ENCODE results near the gene RGS17.
A peak's percentile ranks its signal among the peaks of the same experiment; 100 is the strongest.

Gene RGS17

DNA sequence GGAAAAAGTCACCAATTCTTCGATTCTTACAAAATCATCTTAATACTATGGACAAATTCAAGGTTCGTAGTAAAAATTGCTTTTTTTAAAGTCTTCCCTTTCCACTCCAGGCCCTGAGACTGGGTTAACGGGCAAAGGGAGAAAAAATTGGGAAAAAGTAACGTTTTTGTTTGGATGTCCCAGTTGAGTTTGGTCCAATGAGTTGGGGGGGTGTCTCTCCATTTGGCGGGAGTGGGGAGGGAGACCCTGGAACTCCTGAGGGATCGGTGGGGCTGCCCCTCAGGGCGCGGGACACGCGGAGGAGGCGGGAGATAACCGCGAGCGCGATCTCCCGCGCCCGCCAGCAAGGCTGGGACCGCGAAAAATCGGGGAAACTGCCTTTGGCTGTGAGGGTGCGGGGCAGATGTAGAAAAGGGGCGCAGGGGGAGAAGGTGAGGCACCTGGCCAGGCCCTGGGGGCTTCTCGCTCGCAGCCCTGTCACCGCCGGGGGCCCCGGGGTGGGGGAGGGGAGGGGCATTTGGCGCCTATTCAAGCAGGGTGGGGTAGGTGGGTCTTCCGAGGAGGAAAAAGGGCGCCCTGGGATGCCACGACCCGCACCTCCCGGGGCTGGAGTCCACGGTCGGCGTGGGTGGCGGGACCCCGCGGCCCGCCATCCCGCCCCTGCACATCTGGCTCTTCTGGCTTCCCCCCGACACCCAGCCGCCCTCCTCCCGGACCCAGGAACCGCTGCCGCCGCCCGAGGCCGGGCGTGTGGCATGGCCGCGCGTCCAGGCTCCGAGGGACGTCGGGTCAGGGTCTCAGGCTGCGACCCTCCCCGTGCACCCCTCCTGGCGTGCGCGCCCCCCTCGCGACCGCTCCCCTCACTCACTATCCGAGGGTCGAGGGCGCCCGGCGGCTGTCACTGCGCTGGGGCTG, 148.8 kb downstream of the RGS17 start:
- Histone ChIP-seq H3K18ac (ENCODE audit: low read length) (peak overlapping the region; percentile 80), H2BK5ac (ENCODE audit: low read depth, low read length, poor library complexity) (peak overlapping the region; percentile 2), H3K4ac (ENCODE audit: low read depth, low read length) (peak overlapping the region; percentile 75), H3K27ac (ENCODE audit: low read depth, low read length) (peak overlapping the region; percentile 43), H3K79me2 (ENCODE audit: control insufficient read depth, insufficient read depth, low read length, poor library complexity) (peaks cover 20% of the 10 kb centered on the region), H2AFZ (ENCODE audit: insufficient read depth, low read length, poor library complexity) (peak overlapping the region; percentile 3), H3K4me2 (ENCODE audit: low read length) (peak overlapping the region; percentile 96), H3K9me3 (ENCODE audit: insufficient read depth, low read depth, low read length) (no peaks in the 10 kb centered on the region), H3K4me1 (ENCODE audit: control insufficient read depth in 1 of 2, insufficient read depth in 2 of 2, low read length in 2 of 2) (peaks cover 0 to 3% of the 10 kb centered on the region in 2 experiments), H3K23ac (ENCODE audit: low read length) (no peak overlapping the region), H3K14ac (ENCODE audit: low read length) (peak overlapping the region; percentile 23), H2BK12ac (ENCODE audit: low read length) (no peak overlapping the region), H3K79me1 (ENCODE audit: low read length) (peaks cover 8% of the 10 kb centered on the region), H4K8ac (ENCODE audit: low read depth, low read length) (no peak overlapping the region), H4K12ac (ENCODE audit: low read depth, low read length) (no peak overlapping the region), H2BK120ac (ENCODE audit: insufficient read depth, low read length, poor library complexity) (peak overlapping the region; percentile 1), H3K27me3 (ENCODE audit: insufficient read depth, low read length) (no peaks in the 10 kb centered on the region), H2AK5ac (ENCODE audit: low read length) (no peak overlapping the region), H4K91ac (ENCODE audit: low read depth, low read length) (peak overlapping the region; percentile 67), H3K36me3 (ENCODE audit: control insufficient read depth in 1 of 2, insufficient read depth in 2 of 2, low read length in 2 of 2) (peaks cover 2 to 5% of the 10 kb centered on the region in 2 experiments), H3K4me3 (ENCODE audit: low read depth, low read length) (peak overlapping the region; percentile 99), H3K9ac (ENCODE audit: low read length) (peak overlapping the region; percentile 95)
- no CpG with 5 or more reads among the region's 71 CpGs for WGBS (ENCODE audit: extremely low coverage, insufficient coverage, insufficient read length)
- no peak for DNase-seq

DNA sequence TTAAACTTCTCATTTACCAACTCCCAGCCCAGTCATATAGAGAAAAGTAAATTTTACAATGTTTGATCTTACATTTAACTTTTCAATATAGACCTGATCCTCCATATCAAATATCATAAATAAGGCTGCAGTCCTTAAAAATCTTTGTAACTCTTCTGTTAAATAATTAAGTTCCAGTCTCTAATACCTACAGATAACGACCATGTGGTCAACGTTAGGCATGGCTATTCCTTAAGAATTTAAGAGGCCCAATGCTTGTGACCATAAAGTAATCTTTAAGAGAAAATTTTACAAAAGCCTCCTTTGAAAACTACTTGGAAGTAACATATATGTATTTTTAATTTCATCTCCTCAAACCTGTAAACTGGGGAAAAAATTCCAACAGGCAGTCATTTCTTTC, 149.9 kb downstream of the RGS17 start:
- no peak overlapping the region for H2BK5ac ChIP-seq (ENCODE audit: low read depth, low read length, poor library complexity)
- no peak overlapping the region for H2AFZ ChIP-seq (ENCODE audit: insufficient read depth, low read length, poor library complexity)
- WGBS (ENCODE audit: extremely low coverage, insufficient coverage, insufficient read length) = no CpG with 5 or more reads among the region's 2 CpGs
- H2BK120ac ChIP-seq (ENCODE audit: insufficient read depth, low read length, poor library complexity) = no peak overlapping the region
- H3K14ac ChIP-seq (ENCODE audit: low read length) = no peak overlapping the region
- H3K23ac ChIP-seq (ENCODE audit: low read length) = no peak overlapping the region
- no peak overlapping the region for H4K91ac ChIP-seq (ENCODE audit: low read depth, low read length)
- H3K36me3 ChIP-seq (ENCODE audit: control insufficient read depth in 1 of 2, insufficient read depth in 2 of 2, low read length in 2 of 2) = peaks cover 5 to 7% of the 10 kb centered on the region in 2 experiments
- no peaks in the 10 kb centered on the region for H3K9me3 ChIP-seq (ENCODE audit: insufficient read depth, low read depth, low read length)
- peaks cover 0 to 5% of the 10 kb centered on the region in 2 experiments for H3K4me1 ChIP-seq (ENCODE audit: control insufficient read depth in 1 of 2, insufficient read depth in 2 of 2, low read length in 2 of 2)
- no peak for DNase-seq
- peaks cover 20% of the 10 kb centered on the region for H3K79me2 ChIP-seq (ENCODE audit: control insufficient read depth, insufficient read depth, low read length, poor library complexity)
- H3K9ac ChIP-seq (ENCODE audit: low read length) = no peak overlapping the region
- H3K18ac ChIP-seq (ENCODE audit: low read length) = no peak overlapping the region
- H4K8ac ChIP-seq (ENCODE audit: low read depth, low read length) = no peak overlapping the region
- H3K4ac ChIP-seq (ENCODE audit: low read depth, low read length) = no peak overlapping the region
- H3K4me2 ChIP-seq (ENCODE audit: low read length) = no peak overlapping the region
- no peak overlapping the region for H4K12ac ChIP-seq (ENCODE audit: low read depth, low read length)
- H2AK5ac ChIP-seq (ENCODE audit: low read length) = no peak overlapping the region
- no peak overlapping the region for H3K4me3 ChIP-seq (ENCODE audit: low read depth, low read length)
- H2BK12ac ChIP-seq (ENCODE audit: low read length) = no peak overlapping the region
- no peaks in the 10 kb centered on the region for H3K27me3 ChIP-seq (ENCODE audit: insufficient read depth, low read length)
- H3K27ac ChIP-seq (ENCODE audit: low read depth, low read length) = no peak overlapping the region
- peaks cover 8% of the 10 kb centered on the region for H3K79me1 ChIP-seq (ENCODE audit: low read length)

DNA sequence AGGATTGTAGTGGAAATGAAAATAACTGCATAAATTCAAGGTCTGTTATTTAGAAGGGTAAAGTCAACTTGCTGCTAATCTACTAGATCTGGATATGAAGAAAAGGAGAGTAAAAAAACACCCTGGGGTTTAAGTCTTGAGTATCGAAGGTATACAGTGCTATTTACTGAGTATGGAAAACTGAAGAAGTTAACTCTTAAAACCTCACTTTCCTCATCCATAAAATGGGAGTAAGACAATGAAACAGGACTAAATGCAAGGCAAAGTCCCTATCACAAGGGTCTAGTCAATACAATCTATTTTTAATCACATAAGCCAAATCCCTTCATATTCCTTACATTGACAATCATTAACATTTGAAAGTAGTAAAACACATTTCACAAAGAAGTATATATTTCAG, 150.4 kb downstream of the RGS17 start:
- no peak overlapping the region for H3K14ac ChIP-seq (ENCODE audit: low read length)
- no peak overlapping the region for H3K27ac ChIP-seq (ENCODE audit: low read depth, low read length)
- no peak overlapping the region for H3K9ac ChIP-seq (ENCODE audit: low read length)
- no peak for DNase-seq
- no peak overlapping the region for H4K12ac ChIP-seq (ENCODE audit: low read depth, low read length)
- no peak overlapping the region for H3K23ac ChIP-seq (ENCODE audit: low read length)
- no peaks in the 10 kb centered on the region for H3K27me3 ChIP-seq (ENCODE audit: insufficient read depth, low read length)
- H3K4ac ChIP-seq (ENCODE audit: low read depth, low read length) = no peak overlapping the region
- no CpG with 5 or more reads among the region's 1 CpG for WGBS (ENCODE audit: extremely low coverage, insufficient coverage, insufficient read length)
- no peak overlapping the region for H3K4me2 ChIP-seq (ENCODE audit: low read length)
- peaks cover 18% of the 10 kb centered on the region for H3K79me2 ChIP-seq (ENCODE audit: control insufficient read depth, insufficient read depth, low read length, poor library complexity)
- H3K9me3 ChIP-seq (ENCODE audit: insufficient read depth, low read depth, low read length) = no peaks in the 10 kb centered on the region
- no peak overlapping the region for H3K18ac ChIP-seq (ENCODE audit: low read length)
- H2BK5ac ChIP-seq (ENCODE audit: low read depth, low read length, poor library complexity) = no peak overlapping the region
- H3K4me1 ChIP-seq (ENCODE audit: control insufficient read depth in 1 of 2, insufficient read depth in 2 of 2, low read length in 2 of 2) = peaks cover 0 to 5% of the 10 kb centered on the region in 2 experiments
- peaks cover 2 to 7% of the 10 kb centered on the region in 2 experiments for H3K36me3 ChIP-seq (ENCODE audit: control insufficient read depth in 1 of 2, insufficient read depth in 2 of 2, low read length in 2 of 2)
- no peak overlapping the region for H2AFZ ChIP-seq (ENCODE audit: insufficient read depth, low read length, poor library complexity)
- no peak overlapping the region for H3K4me3 ChIP-seq (ENCODE audit: low read depth, low read length)
- H2BK12ac ChIP-seq (ENCODE audit: low read length) = no peak overlapping the region
- no peak overlapping the region for H4K8ac ChIP-seq (ENCODE audit: low read depth, low read length)
- no peak overlapping the region for H2AK5ac ChIP-seq (ENCODE audit: low read length)
- peaks cover 8% of the 10 kb centered on the region for H3K79me1 ChIP-seq (ENCODE audit: low read length)
- H4K91ac ChIP-seq (ENCODE audit: low read depth, low read length) = no peak overlapping the region
- H2BK120ac ChIP-seq (ENCODE audit: insufficient read depth, low read length, poor library complexity) = no peak overlapping the region

DNA sequence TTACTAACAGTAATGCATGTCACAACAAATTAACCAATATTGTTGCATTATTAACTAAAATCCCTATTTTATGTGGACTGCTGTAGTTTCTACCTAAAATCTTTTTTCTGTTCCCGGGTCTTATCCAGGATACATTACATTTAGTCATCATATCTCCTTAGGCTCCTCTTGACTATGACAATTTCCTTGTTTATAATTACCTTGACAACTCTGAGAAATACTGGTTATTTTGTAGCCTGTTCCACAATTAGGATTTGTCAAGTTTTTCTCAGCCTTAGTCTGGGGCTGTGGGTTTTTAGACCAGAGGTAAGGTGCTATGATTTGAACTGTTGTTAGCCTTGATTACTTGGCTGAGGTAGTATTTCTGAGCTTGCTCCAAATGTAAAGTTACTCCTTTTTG, 152.0 kb downstream of the RGS17 start:
- no peak overlapping the region for H2AFZ ChIP-seq (ENCODE audit: insufficient read depth, low read length, poor library complexity)
- peak overlapping the region; percentile 86 for H3K4ac ChIP-seq (ENCODE audit: low read depth, low read length)
- no peak overlapping the region for H3K18ac ChIP-seq (ENCODE audit: low read length)
- H3K27me3 ChIP-seq (ENCODE audit: insufficient read depth, low read length) = no peaks in the 10 kb centered on the region
- no CpG with 5 or more reads among the region's 1 CpG for WGBS (ENCODE audit: extremely low coverage, insufficient coverage, insufficient read length)
- no peak overlapping the region for H4K12ac ChIP-seq (ENCODE audit: low read depth, low read length)
- H3K4me2 ChIP-seq (ENCODE audit: low read length) = no peak overlapping the region
- DNase-seq = no peak
- H3K4me1 ChIP-seq (ENCODE audit: control insufficient read depth in 1 of 2, insufficient read depth in 2 of 2, low read length in 2 of 2) = peaks cover 0 to 5% of the 10 kb centered on the region in 2 experiments
- no peak overlapping the region for H4K8ac ChIP-seq (ENCODE audit: low read depth, low read length)
- H4K91ac ChIP-seq (ENCODE audit: low read depth, low read length) = no peak overlapping the region
- H2BK12ac ChIP-seq (ENCODE audit: low read length) = no peak overlapping the region
- H3K23ac ChIP-seq (ENCODE audit: low read length) = no peak overlapping the region
- peaks cover 2 to 11% of the 10 kb centered on the region in 2 experiments for H3K36me3 ChIP-seq (ENCODE audit: control insufficient read depth in 1 of 2, insufficient read depth in 2 of 2, low read length in 2 of 2)
- H3K9me3 ChIP-seq (ENCODE audit: insufficient read depth, low read depth, low read length) = no peaks in the 10 kb centered on the region
- H3K27ac ChIP-seq (ENCODE audit: low read depth, low read length) = no peak overlapping the region
- peaks cover 18% of the 10 kb centered on the region for H3K79me2 ChIP-seq (ENCODE audit: control insufficient read depth, insufficient read depth, low read length, poor library complexity)
- H3K14ac ChIP-seq (ENCODE audit: low read length) = no peak overlapping the region
- H3K4me3 ChIP-seq (ENCODE audit: low read depth, low read length) = no peak overlapping the region
- H3K9ac ChIP-seq (ENCODE audit: low read length) = no peak overlapping the region
- H2BK120ac ChIP-seq (ENCODE audit: insufficient read depth, low read length, poor library complexity) = no peak overlapping the region
- H3K79me1 ChIP-seq (ENCODE audit: low read length) = peaks cover 8% of the 10 kb centered on the region
- no peak overlapping the region for H2AK5ac ChIP-seq (ENCODE audit: low read length)
- H2BK5ac ChIP-seq (ENCODE audit: low read depth, low read length, poor library complexity) = no peak overlapping the region
